Endothelial cell (in vitro differentiated cells): ENCODE measurements around the gene SCIN. TPM values are rescaled to one million over a fixed set of nuclear protein-coding genes. Genes with fewer than 3 reads are reported as not detected.
A peak's percentile ranks its signal among the peaks of the same experiment; 100 is the strongest.

Source experiments
- DNase-seq: peaks from one replicate; pipeline ENCODE4 v3.0.0; 2021; ENCODE audit warnings: low spot score
- H3K27ac Mint-ChIP-seq: one replicate; pipeline ENCODE4 v1.8.0; 2021; ENCODE audit warnings: mixed read lengths, inconsistent platforms; ENCODE audit not compliant: unreplicated experiment
- H3K27me3 Mint-ChIP-seq: one replicate; pipeline ENCODE4 v1.8.0; 2021; ENCODE audit warnings: mild to moderate bottlenecking, moderate library complexity, mixed read lengths, inconsistent platforms; ENCODE audit not compliant: unreplicated experiment
- H3K36me3 Mint-ChIP-seq: one replicate; pipeline ENCODE4 v1.8.0; 2021; ENCODE audit warnings: mild to moderate bottlenecking, low read depth, mixed read lengths, inconsistent platforms; ENCODE audit not compliant: unreplicated experiment
- H3K4me1 Mint-ChIP-seq: one replicate; pipeline ENCODE4 v1.8.0; 2021; ENCODE audit warnings: mild to moderate bottlenecking, mixed read lengths, inconsistent platforms; ENCODE audit not compliant: unreplicated experiment
- H3K4me3 Mint-ChIP-seq: one replicate; pipeline ENCODE4 v1.8.0; 2021; ENCODE audit warnings: mild to moderate bottlenecking, mixed read lengths, inconsistent platforms; ENCODE audit not compliant: unreplicated experiment
- H3K9me3 Mint-ChIP-seq: one replicate; pipeline ENCODE4 v1.8.0; 2021; ENCODE audit warnings: mixed read lengths, inconsistent platforms; ENCODE audit not compliant: unreplicated experiment
- CTCF ChIP-seq: fragments of 200-600 bp; sonication (generic); IDR thresholded peaks from one replicate; pipeline ENCODE4 v1.5.0; 2021; ENCODE audit warnings: antibody characterized with exemption; ENCODE audit not compliant: unreplicated experiment
- total RNA-seq: library from RNA; stranded (reverse); fragmentation: NEBNext Ultra II Directional; extraction: Animal tissue kit (Norgen Biotek cat#: 25700); gene quantifications from one replicate; pipeline ENCODE4 v1.2.1, GENCODE V29; 2021; ENCODE audit not compliant: unreplicated experiment

The SCIN gene
- total RNA-seq, 1 donor from 2014 or later: 8.2 TPM

GRCh38 chr7:12567015-12567414 is 3.5 kb upstream of the SCIN start:
- Mint-ChIP-seq H3K27me3 (peaks cover 4% of the 10 kb centered on the region), H3K9me3 (no peaks in the 10 kb centered on the region), H3K36me3 (no peaks in the 10 kb centered on the region), H3K27ac (no peak overlapping the region), H3K4me1 (peaks cover 6% of the 10 kb centered on the region), H3K4me3 (no peak overlapping the region)
- TF ChIP-seq CTCF: no peak
- no peak for DNase-seq

GRCh38 chr7:12569673-12570072 is 847 bp upstream of the SCIN start:
- Mint-ChIP-seq H3K27me3 (peaks cover 4% of the 10 kb centered on the region), H3K9me3 (no peaks in the 10 kb centered on the region), H3K27ac (no peak overlapping the region), H3K4me3 (peak overlapping the region; percentile 86), H3K4me1 (peaks cover 11% of the 10 kb centered on the region), H3K36me3 (no peaks in the 10 kb centered on the region)
- DNase-seq: no peak
- no peak for TF ChIP-seq CTCF

GRCh38 chr7:12570168-12570533 is 369 bp upstream of the SCIN start:
- H3K27me3 Mint-ChIP-seq: peaks cover 4% of the 10 kb centered on the region
- H3K4me3 Mint-ChIP-seq: peak overlapping the region; percentile 86
- no peak for DNase-seq
- no peak overlapping the region for H3K27ac Mint-ChIP-seq
- no peaks in the 10 kb centered on the region for H3K36me3 Mint-ChIP-seq
- H3K4me1 Mint-ChIP-seq: peaks cover 11% of the 10 kb centered on the region
- no peaks in the 10 kb centered on the region for H3K9me3 Mint-ChIP-seq
- TF ChIP-seq CTCF: no peak

- no peaks in the 10 kb centered on the region for H3K36me3 Mint-ChIP-seq
- H3K4me1 Mint-ChIP-seq: peaks cover 11% of the 10 kb centered on the region
- peaks cover 4% of the 10 kb centered on the region for H3K27me3 Mint-ChIP-seq
- no peaks in the 10 kb centered on the region for H3K9me3 Mint-ChIP-seq
- no peak overlapping the region for H3K4me3 Mint-ChIP-seq
- H3K27ac Mint-ChIP-seq: no peak overlapping the region
- DNase-seq: no peak
- TF ChIP-seq CTCF: no peak
Observed at GRCh38 chr7:12571691-12572090, 1.2 kb downstream of the SCIN start.

GRCh38 chr7:12572941-12573575 is 2.5 kb downstream of the SCIN start:
- Mint-ChIP-seq H3K9me3 (no peaks in the 10 kb centered on the region), H3K4me1 (peaks cover 11% of the 10 kb centered on the region), H3K36me3 (no peaks in the 10 kb centered on the region), H3K27ac (no peak overlapping the region), H3K27me3 (peaks cover 4% of the 10 kb centered on the region), H3K4me3 (no peak overlapping the region)
- TF ChIP-seq CTCF: no peak
- DNase-seq: no peak
